ENCODE results near the gene TARS1.

DNA sequence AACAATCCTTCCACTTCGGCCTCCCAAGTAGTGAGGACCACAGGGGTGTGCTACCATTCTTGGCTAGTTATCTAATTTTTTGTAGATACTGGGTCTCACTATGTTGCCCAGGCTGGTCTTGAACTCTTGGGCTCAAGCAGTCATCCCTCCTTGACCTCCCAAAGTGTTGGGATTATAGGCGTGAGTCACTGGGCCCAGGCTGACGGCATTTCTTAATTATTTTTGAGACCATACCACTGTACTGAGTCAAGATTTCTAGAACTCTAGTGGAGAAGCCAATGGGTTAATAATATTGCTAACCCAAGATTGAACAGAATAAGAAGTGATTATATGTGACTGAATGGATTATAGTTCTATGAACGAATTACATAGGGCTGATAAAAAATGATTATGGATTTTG is 66.7 kb downstream of the TARS1 start:
- TF ChIP-seq, protein P1, sequence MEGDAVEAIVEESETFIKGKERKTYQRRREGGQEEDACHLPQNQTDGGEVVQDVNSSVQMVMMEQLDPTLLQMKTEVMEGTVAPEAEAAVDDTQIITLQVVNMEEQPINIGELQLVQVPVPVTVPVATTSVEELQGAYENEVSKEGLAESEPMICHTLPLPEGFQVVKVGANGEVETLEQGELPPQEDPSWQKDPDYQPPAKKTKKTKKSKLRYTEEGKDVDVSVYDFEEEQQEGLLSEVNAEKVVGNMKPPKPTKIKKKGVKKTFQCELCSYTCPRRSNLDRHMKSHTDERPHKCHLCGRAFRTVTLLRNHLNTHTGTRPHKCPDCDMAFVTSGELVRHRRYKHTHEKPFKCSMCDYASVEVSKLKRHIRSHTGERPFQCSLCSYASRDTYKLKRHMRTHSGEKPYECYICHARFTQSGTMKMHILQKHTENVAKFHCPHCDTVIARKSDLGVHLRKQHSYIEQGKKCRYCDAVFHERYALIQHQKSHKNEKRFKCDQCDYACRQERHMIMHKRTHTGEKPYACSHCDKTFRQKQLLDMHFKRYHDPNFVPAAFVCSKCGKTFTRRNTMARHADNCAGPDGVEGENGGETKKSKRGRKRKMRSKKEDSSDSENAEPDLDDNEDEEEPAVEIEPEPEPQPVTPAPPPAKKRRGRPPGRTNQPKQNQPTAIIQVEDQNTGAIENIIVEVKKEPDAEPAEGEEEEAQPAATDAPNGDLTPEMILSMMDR (conservative IDR thresholded peaks at IDR 0.05; ENCODE audit: low read depth, low read length), result no peak
- TF ChIP-seq MXI1 (IDR thresholded peaks at IDR 0.05; ENCODE audit: borderline replicate concordance, low read depth, low read length) (no peak), MAZ (IDR thresholded peaks at IDR 0.05; ENCODE audit: borderline replicate concordance, low read depth, low read length) (no peak), RCOR1 (IDR thresholded peaks at IDR 0.05; ENCODE audit: insufficient replicate concordance, low read length) (no peak)

Data from IMR-90 (cell line).